AG08395 (cell line): Measurements from ENCODE around the gene RPTOR.
A peak's percentile ranks its signal among the peaks of the same experiment; 100 is the strongest.

Experiments
- DNase-seq: peaks from one replicate; pipeline ENCODE4 v3.0.0; 2012; ENCODE audit warnings: mixed read lengths, low spot score

RPTOR gene

GRCh38 chr17:80592243-80592642, 47.6 kb downstream of the RPTOR start:
- no peak for DNase-seq

GRCh38 chr17:80593181-80593580, 48.5 kb downstream of the RPTOR start:
- DNase-seq, result no peak

- DNase-seq, result peak; percentile 42
Measured at GRCh38 chr17:80594431-80595269, 50.0 kb downstream of the RPTOR start.

GRCh38 chr17:80596760-80597608, 52.3 kb downstream of the RPTOR start:
- DNase-seq, result no peak

- DNase-seq, result no peak
Measured at GRCh38 chr17:80598813-80599545, 54.3 kb downstream of the RPTOR start.

GRCh38 chr17:80599546-80600305, 55.1 kb downstream of the RPTOR start:
- no peak for DNase-seq

GRCh38 chr17:80601146-80601545, 56.5 kb downstream of the RPTOR start:
- no peak for DNase-seq

GRCh38 chr17:80603396-80603795, 58.8 kb downstream of the RPTOR start:
- DNase-seq, result no peak

- DNase-seq, result no peak
Measured at GRCh38 chr17:80604009-80604669, 59.5 kb downstream of the RPTOR start.

- DNase-seq, result no peak
Measured at GRCh38 chr17:80604670-80605010, 60.0 kb downstream of the RPTOR start.

GRCh38 chr17:80605326-80606066, 60.9 kb downstream of the RPTOR start:
- DNase-seq, result peak; percentile 22

- no peak for DNase-seq
Measured at GRCh38 chr17:80608326-80608725, 63.7 kb downstream of the RPTOR start.

- no peak for DNase-seq
Measured at GRCh38 chr17:80609757-80610156, 65.1 kb downstream of the RPTOR start.

- no peak for DNase-seq
Measured at GRCh38 chr17:80611816-80612215, 67.2 kb downstream of the RPTOR start.

GRCh38 chr17:80612997-80613731, 68.5 kb downstream of the RPTOR start:
- no peak for DNase-seq

- no peak for DNase-seq
Measured at GRCh38 chr17:80613732-80614071, 69.1 kb downstream of the RPTOR start.

- DNase-seq, result no peak
Measured at GRCh38 chr17:80614332-80615047, 69.9 kb downstream of the RPTOR start.

- no peak for DNase-seq
Measured at GRCh38 chr17:80615376-80615775, 70.7 kb downstream of the RPTOR start.

- no peak for DNase-seq
Measured at GRCh38 chr17:80616705-80617104, 72.1 kb downstream of the RPTOR start.
